GM12878 (cell line): ENCODE results near the gene PLCG1. TPM values are rescaled to one million over a fixed set of nuclear protein-coding genes. Genes with fewer than 3 reads are reported as not detected.

ENCODE experiments used
- ATAC-seq: fragments of 200-7000 bp; cut with Tn5 transposase; 3 replicates; pipeline ENCODE4 v1.9.1; 2020; ENCODE audit warnings: mild to moderate bottlenecking, moderate library complexity
- BruUV-seq: library from RNA; stranded (reverse); fragments of 400-500 nt; replicated peaks from 2 replicates; lab custom pipeline; 2021; lab: Mats Ljungman, UMichigan
- CTCF ChIA-PET: fragments of 300-600 bp; sonication (Branson Sonifier 250); formaldehyde crosslinking; extraction: SDS; loops from one replicate; lab custom pipeline; 2021; ENCODE audit warnings: inconsistent platforms; lab: Yijun Ruan, JAX
- POLR2A ChIA-PET: fragments of 350-600 bp; formaldehyde crosslinking; extraction: SDS; loops from one replicate; lab custom pipeline; 2021; ENCODE audit warnings: inconsistent platforms; lab: Charles Lee
- RAD21 ChIA-PET: fragments of 300-600 bp; sonication (Branson Sonifier 250); formaldehyde crosslinking; loops from one replicate; lab custom pipeline; 2023; ENCODE audit warnings: antibody characterized with exemption; ENCODE audit not compliant: unreplicated experiment; lab: Charles Lee
- SMC1A ChIA-PET: fragments of 300-600 bp; sonication (Branson Sonifier 250); formaldehyde crosslinking; loops from one replicate; lab custom pipeline; 2023; ENCODE audit not compliant: unreplicated experiment, uncharacterized antibody; lab: Charles Lee
- DNase-seq: peaks from one replicate; pipeline ENCODE4 v3.0.0-alpha.2; 2011; ENCODE audit warnings: low read depth, low spot score
- FAIRE-seq: peaks from 3 replicates; lab custom pipeline; 2011; peaks lifted over from hg19 to GRCh38; lab: Jason Lieb, UNC
- H2AFZ ChIP-seq: 2 replicates; pipeline ENCODE4 v1.6.0; 2011; ENCODE audit warnings: low read depth, low read length, control low read depth; ENCODE audit not compliant: control insufficient read depth
- H3K27ac ChIP-seq: 2 replicates; pipeline ENCODE4 v1.5.1; 2011; ENCODE audit warnings: control low read depth; ENCODE audit not compliant: control insufficient read depth, insufficient read depth
- H3K27me3 ChIP-seq, 2 experiments: replicated peaks in 1 of 2; 2 replicates each; pipeline versions ENCODE4 v1.6.0 to v1.6.1; 2011; ENCODE audit warnings: low read length in 1 of 2; ENCODE audit not compliant: control insufficient read depth in 2 of 2, insufficient read depth in 2 of 2
- H3K36me3 ChIP-seq, 2 experiments: 2 replicates each; pipeline ENCODE4 v1.5.1; 2011; ENCODE audit warnings: low read length in 1 of 2; ENCODE audit not compliant: control insufficient read depth in 2 of 2, insufficient read depth in 2 of 2
- H3K4me1 ChIP-seq: 2 replicates; pipeline ENCODE4 v1.6.1; 2011; ENCODE audit warnings: mild to moderate bottlenecking, low read length, moderate library complexity, mixed read lengths; ENCODE audit not compliant: control insufficient read depth, insufficient read depth
- H3K4me2 ChIP-seq: 2 replicates; pipeline ENCODE4 v1.6.0; 2011; ENCODE audit warnings: control low read depth; ENCODE audit not compliant: control insufficient read depth, insufficient read depth
- H3K4me3 ChIP-seq: fragments of 200-600 bp; sonication (generic); 2 replicates; pipeline ENCODE4 v1.5.1; 2016
- H3K79me2 ChIP-seq: 2 replicates; pipeline ENCODE4 v1.6.0; 2011; ENCODE audit warnings: low read length; ENCODE audit not compliant: control insufficient read depth, insufficient read depth
- H3K9ac ChIP-seq: 2 replicates; pipeline ENCODE4 v1.8.0; 2011; ENCODE audit warnings: low read length, control low read depth, mixed read lengths; ENCODE audit not compliant: control insufficient read depth, insufficient read depth
- H3K9me3 ChIP-seq: replicated peaks from 3 replicates; pipeline ENCODE4 v1.5.1; 2011; ENCODE audit warnings: mild to moderate bottlenecking, low read length; ENCODE audit not compliant: control insufficient read depth, insufficient read depth
- H4K20me1 ChIP-seq: 2 replicates; pipeline ENCODE4 v1.6.0; 2011; ENCODE audit not compliant: control insufficient read depth, insufficient read depth
- ATF7 ChIP-seq: fragments of 450-650 bp; IDR thresholded peaks from 2 replicates; pipeline ENCODE4 v1.6.1; 2016; ENCODE audit warnings: low read depth, mild to moderate bottlenecking
- EP300 ChIP-seq, 2 experiments: fragments of 150-350 bp in 1 of 2; IDR thresholded peaks; 2 replicates each; pipeline ENCODE4 v1.6.1; 2011 to 2012; ENCODE audit warnings: low read depth in 2 of 2, low read length in 2 of 2, borderline replicate concordance in 1 of 2, improper control_type of control experiment in 1 of 2, inconsistent platforms in 1 of 2; ENCODE audit not compliant: control insufficient read depth in 1 of 2
- GABPA ChIP-seq: IDR thresholded peaks from 2 replicates; pipeline ENCODE4 v1.6.1; 2014; ENCODE audit warnings: antibody characterized with exemption, low read depth, mild to moderate bottlenecking, inconsistent platforms
- IKZF1 ChIP-seq: fragments of 450-650 bp; conservative IDR thresholded peaks from 2 replicates; pipeline ENCODE4 v1.6.1; 2017; ENCODE audit warnings: antibody characterized with exemption, mild to moderate bottlenecking
- IKZF2 ChIP-seq, 2 experiments: fragments of 450-650 bp; IDR thresholded peaks; 2 replicates each; pipeline ENCODE4 v1.6.1; 2017; ENCODE audit warnings: mild to moderate bottlenecking in 2 of 2, moderate library complexity in 2 of 2
- MEF2B ChIP-seq: fragments of 450-650 bp; IDR thresholded peaks from 2 replicates; pipeline ENCODE4 v1.6.1; 2018; ENCODE audit warnings: mild to moderate bottlenecking, moderate library complexity; ENCODE audit not compliant: partially characterized antibody, poor library complexity, severe bottlenecking
- MTA2 ChIP-seq: fragments of 450-650 bp; IDR thresholded peaks from 2 replicates; pipeline ENCODE4 v1.6.1; 2016; ENCODE audit warnings: low read depth, mild to moderate bottlenecking, moderate library complexity
- PAX5 ChIP-seq: IDR thresholded peaks from 2 replicates; pipeline ENCODE4 v1.6.1; 2011; ENCODE audit warnings: low read depth, low read length, borderline replicate concordance
- RUNX3 ChIP-seq: IDR thresholded peaks from 2 replicates; pipeline ENCODE4 v1.6.1; 2012; ENCODE audit warnings: low read length, inconsistent platforms
- ZNF24 ChIP-seq: fragments of 450-650 bp; IDR thresholded peaks from 2 replicates; pipeline ENCODE4 v1.6.1; 2017; ENCODE audit warnings: antibody characterized with exemption, mild to moderate bottlenecking
- WGBS: methylation state at CpG from one replicate; pipeline ENCODE4 v1.1.6; 2016; ENCODE audit warnings: low lambda C conversion rate; ENCODE audit not compliant: insufficient replicate concordance, insufficient coverage; ENCODE audit errors: missing lambda C conversion rate; 5-methylcytosine and 5-hydroxymethylcytosine counted together
- in situ Hi-C: fragments of 300-500 bp; cut with MboI; formaldehyde crosslinking; loops from 9 replicates; pipeline ENCODE4 v1.14.3; 2018; ENCODE audit warnings: mixed read lengths
- intact Hi-C: fragments of 100-400 bp; cut with micrococcal nuclease; formaldehyde crosslinking; loops from one replicate; pipeline ENCODE4 v1.14.2; 2022; ENCODE audit not compliant: unreplicated experiment
- polyA plus RNA-seq, 11 experiments: library from polyadenylated mRNA; depleted of rRNA in 4 of 11; unstranded in 6 of 11; stranded (reverse) in 5 of 11; fragments of >200 nt; fragmentation: Nextera tagmentation in 4 of 11; fragmentation: Illumina TruSeq in 1 of 11; extraction: Ambion mirVana in 4 of 11; extraction: Trizol in 1 of 11; gene quantifications; 1 replicate in 1 of 11; 2 replicates in 10 of 11; pipeline versions ENCODE4 v1.2.1 to v1.2.3, GENCODE V29; 2011 to 2016; ENCODE audit warnings: inconsistent platforms in 2 of 11, missing spikeins in 2 of 11, low read depth in 1 of 11
- total RNA-seq, 4 experiments: library from RNA; depleted of rRNA in 3 of 4; stranded (reverse); fragments of >200 nt in 3 of 4; fragmentation: Illumina TruSeq in 1 of 4; extraction: Trizol in 1 of 4; gene quantifications; 2 replicates each; pipeline versions ENCODE4 v1.2.1 to v1.2.3, GENCODE V29; 2013 to 2021
- TF ChIP-seq, protein P1 (sequence below): IDR thresholded peaks from 2 replicates; pipeline ENCODE4 v1.6.1; 2012; ENCODE audit warnings: low read depth, low read length, improper control_type of control experiment

PLCG1 gene
- total and polyA plus RNA-seq, 10 of the 15 experiments (the other 5 are each of a cell fraction or from before 2014, with no cell fraction given), result 2.6 to 114 (median 45.3) TPM

DNA sequence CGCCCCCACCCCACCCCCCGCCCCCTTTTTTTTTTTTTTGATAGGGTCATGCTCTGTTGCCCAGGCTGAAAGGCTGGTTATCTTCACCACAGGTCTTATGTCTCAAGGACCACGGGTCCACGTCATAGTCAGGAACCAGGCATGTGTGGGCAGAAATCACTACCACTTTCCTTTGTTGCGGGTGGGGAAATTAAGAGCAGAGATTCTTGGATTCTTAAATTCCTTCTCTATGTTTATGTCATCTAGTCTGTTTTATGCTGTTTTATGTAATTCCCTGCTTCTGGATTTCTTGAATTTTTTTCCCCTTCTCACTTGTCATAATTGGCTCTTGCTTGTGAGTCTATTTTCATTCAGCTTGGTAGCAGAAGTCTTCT is 25.8 kb upstream of the PLCG1 start:
- H3K9me3 ChIP-seq, result no peaks in the 10 kb centered on the region
- intact Hi-C loops (no loop called here), in situ Hi-C loops (no loop called here)
- peak; percentile 85 for ATAC-seq
- 40% methylated on average over 5 of the region's 5 CpGs for WGBS
- H3K4me3 ChIP-seq, result no peak overlapping the region
- H3K79me2 ChIP-seq, result no peaks in the 10 kb centered on the region
- H3K27me3 ChIP-seq, result no peaks in the 10 kb centered on the region
- H3K36me3 ChIP-seq, result peaks cover 21 to 46% of the 10 kb centered on the region in 2 experiments
- SMC1A ChIA-PET, result interaction anchor here (1.0 to 1.9 kb wide), 8 partner anchors 8 to 228 kb away, joined by 3 to 13 read pairs (median 5); no protein-coding TSS in a partner anchor
- POLR2A ChIA-PET, result interaction anchor here (1.2 kb wide), 1 partner anchor 23 kb away, joined by 3 read pairs; no protein-coding TSS in a partner anchor
- CTCF ChIA-PET, result interaction anchor here (1.0 to 2.8 kb wide), 10 partner anchors 10 to 149 kb away, joined by 3 to 13 read pairs (median 6); no protein-coding TSS in a partner anchor
- no peak overlapping the region for H3K4me2 ChIP-seq
- H3K27ac ChIP-seq, result no peak overlapping the region
- no peak for FAIRE-seq
- no peak for TF ChIP-seq ZNF24
- TF ChIP-seq ATF7, result peak; percentile 38; the same call in 1 of the 2 replicates
- TF ChIP-seq MTA2, result peak; percentile 39; the same call in 1 of the 2 replicates
- TF ChIP-seq EP300 (IDR thresholded peaks at IDR 0.05; ENCODE audit: borderline replicate concordance in 1 of 2, control insufficient read depth in 1 of 2, low read depth in 2 of 2, low read length in 2 of 2), result 0 out of 4 replicates have a peak, but pooled peaks of 1 of the 2 experiments have one; percentile 32
- no peak for TF ChIP-seq MEF2B
- peak; percentile 71 to 72; a peak in 2 of 4 replicates for TF ChIP-seq IKZF2 (IDR thresholded peaks at IDR 0.05)
- TF ChIP-seq GABPA, result no peak
- TF ChIP-seq, protein P1, sequence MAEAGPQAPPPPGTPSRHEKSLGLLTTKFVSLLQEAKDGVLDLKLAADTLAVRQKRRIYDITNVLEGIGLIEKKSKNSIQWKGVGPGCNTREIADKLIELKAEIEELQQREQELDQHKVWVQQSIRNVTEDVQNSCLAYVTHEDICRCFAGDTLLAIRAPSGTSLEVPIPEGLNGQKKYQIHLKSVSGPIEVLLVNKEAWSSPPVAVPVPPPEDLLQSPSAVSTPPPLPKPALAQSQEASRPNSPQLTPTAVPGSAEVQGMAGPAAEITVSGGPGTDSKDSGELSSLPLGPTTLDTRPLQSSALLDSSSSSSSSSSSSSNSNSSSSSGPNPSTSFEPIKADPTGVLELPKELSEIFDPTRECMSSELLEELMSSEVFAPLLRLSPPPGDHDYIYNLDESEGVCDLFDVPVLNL, result no peak
- TF ChIP-seq RUNX3, result peak; percentile 46; the same call in 1 of the 2 replicates
- TF ChIP-seq IKZF1, result peak; percentile 43
- TF ChIP-seq PAX5, result peak; percentile 89
- TF ChIP-seq, all 136 proteins: peak for 7
- Histone ChIP-seq H4K20me1 (no peaks in the 10 kb centered on the region; the same call in 1 of the 2 replicates), H3K9ac (no peak overlapping the region), H2AFZ (no peak overlapping the region), H3K4me1 (peaks cover 5% of the 10 kb centered on the region; the same call in 1 of the 2 replicates)
- DNase-seq, result no peak
- RAD21 ChIA-PET, result interaction anchor here (1.0 to 2.6 kb wide), 5 partner anchors 17 to 142 kb away, joined by 3 to 11 read pairs (median 4); no protein-coding TSS in a partner anchor
- BruUV-seq, result no TSS peak
